WTC11 (cell line): ENCODE data around the gene RSRC1. TPM values are rescaled to one million over a fixed set of nuclear protein-coding genes. Genes with fewer than 3 reads are reported as not detected.

Experiments used
- ATAC-seq: fragments of 200-7000 bp; cut with Tn5 transposase; 2 replicates; pipeline ENCODE4 v1.10.0; 2021; ENCODE audit warnings: mild to moderate bottlenecking, moderate library complexity
- CTCF ChIA-PET: fragments of 300-600 bp; sonication (Branson Sonifier 250); formaldehyde crosslinking; loops from one replicate; lab custom pipeline; 2021; ENCODE audit warnings: antibody characterized with exemption; lab: Charles Lee
- POLR2A ChIA-PET: fragments of 350-600 bp; sonication (Branson Sonifier 250); formaldehyde crosslinking; loops from one replicate; lab custom pipeline; 2021; ENCODE audit warnings: antibody characterized with exemption; lab: Charles Lee
- DNase-seq: peaks from one replicate; pipeline ENCODE4 v3.0.0; 2021; ENCODE audit warnings: low spot score
- H3K27ac Mint-ChIP-seq: 2 replicates; pipeline ENCODE4 v1.8.0; 2021; ENCODE audit warnings: mixed read lengths
- H3K27me3 Mint-ChIP-seq: 2 replicates; pipeline ENCODE4 v1.8.0; 2021; ENCODE audit warnings: low read depth, mild to moderate bottlenecking, moderate library complexity, mixed read lengths
- H3K36me3 Mint-ChIP-seq: 2 replicates; pipeline ENCODE4 v1.8.0; 2021; ENCODE audit warnings: mixed read lengths
- H3K4me1 Mint-ChIP-seq: 2 replicates; pipeline ENCODE4 v1.8.0; 2022; ENCODE audit warnings: mixed read lengths
- H3K4me3 Mint-ChIP-seq: 2 replicates; pipeline ENCODE4 v1.8.0; 2021; ENCODE audit warnings: mild to moderate bottlenecking, moderate library complexity, mixed read lengths
- H3K9me3 Mint-ChIP-seq: 2 replicates; pipeline ENCODE4 v1.8.0; 2021; ENCODE audit warnings: mixed read lengths
- EMX1 ChIP-seq: fragments of 250-450 bp; sonication (Bioruptor Pico); IDR thresholded peaks from 2 replicates; pipeline ENCODE4 v1.8.0; 2021; ENCODE audit warnings: mild to moderate bottlenecking
- FOXK1 ChIP-seq: sonication (generic); formaldehyde crosslinking; IDR thresholded peaks from 2 replicates; pipeline ENCODE4 v1.8.0; 2022; ENCODE audit warnings: mild to moderate bottlenecking, moderate library complexity, missing genetic modification reagents
- HMGA2 ChIP-seq: fragments of 250-450 bp; sonication (Bioruptor Pico); IDR thresholded peaks from 2 replicates; pipeline ENCODE4 v1.4.0; 2021; ENCODE audit warnings: mild to moderate bottlenecking, moderate library complexity
- IRF2 ChIP-seq: sonication (generic); formaldehyde crosslinking; IDR thresholded peaks from 2 replicates; pipeline ENCODE4 v1.8.0; 2022; ENCODE audit warnings: low read depth, missing genetic modification reagents, borderline replicate concordance
- KAT7 ChIP-seq: sonication (generic); formaldehyde crosslinking; IDR thresholded peaks from 2 replicates; pipeline ENCODE4 v1.8.1; 2023; ENCODE audit warnings: missing genetic modification reagents, mild to moderate bottlenecking, borderline replicate concordance
- NFATC4 ChIP-seq: fragments of 250-450 bp; sonication (Bioruptor Pico); IDR thresholded peaks from 2 replicates; pipeline ENCODE4 v1.9.0; 2021; ENCODE audit warnings: mild to moderate bottlenecking
- NR1H2 ChIP-seq: sonication (generic); formaldehyde crosslinking; IDR thresholded peaks from 2 replicates; pipeline ENCODE4 v1.9.0; 2021; ENCODE audit warnings: mild to moderate bottlenecking, moderate library complexity, missing genetic modification reagents
- PRRX2 ChIP-seq: fragments of 250-450 bp; sonication (Bioruptor Pico); IDR thresholded peaks from 2 replicates; pipeline ENCODE4 v1.8.0; 2021; ENCODE audit warnings: mild to moderate bottlenecking
- ZNF671 ChIP-seq: fragments of 250-450 bp; sonication (Bioruptor Pico); IDR thresholded peaks from 2 replicates; pipeline ENCODE4 v1.8.0; 2021; ENCODE audit warnings: mild to moderate bottlenecking
- total RNA-seq: library from RNA; stranded (reverse); gene quantifications from 3 replicates; pipeline ENCODE4 v1.2.3, GENCODE V29; 2021
- TF ChIP-seq, protein P1 (sequence below): sonication (generic); formaldehyde crosslinking; IDR thresholded peaks from 2 replicates; pipeline ENCODE4 v1.8.0; 2022; ENCODE audit warnings: missing genetic modification reagents
- TF ChIP-seq, protein P2 (sequence below): sonication (generic); formaldehyde crosslinking; IDR thresholded peaks from 2 replicates; pipeline ENCODE4 v1.8.0; 2023; ENCODE audit warnings: mild to moderate bottlenecking, missing genetic modification reagents
- TF ChIP-seq, protein P3 (sequence below): sonication (generic); formaldehyde crosslinking; IDR thresholded peaks from 2 replicates; pipeline ENCODE4 v1.8.0; 2022; ENCODE audit warnings: mild to moderate bottlenecking, missing genetic modification reagents
- TF ChIP-seq, protein P4 (sequence below): fragments of 200-600 bp; IDR thresholded peaks from 2 replicates; pipeline ENCODE4 v1.8.0; 2022; ENCODE audit warnings: antibody characterized with exemption
- TF ChIP-seq, protein P5 (sequence below): sonication (generic); formaldehyde crosslinking; IDR thresholded peaks from 2 replicates; pipeline ENCODE4 v1.8.1; 2023; ENCODE audit warnings: mild to moderate bottlenecking, missing genetic modification reagents, borderline replicate concordance

RSRC1 gene
- total RNA-seq, 1 experiment from 2014 or later = 21.3 TPM

DNA sequence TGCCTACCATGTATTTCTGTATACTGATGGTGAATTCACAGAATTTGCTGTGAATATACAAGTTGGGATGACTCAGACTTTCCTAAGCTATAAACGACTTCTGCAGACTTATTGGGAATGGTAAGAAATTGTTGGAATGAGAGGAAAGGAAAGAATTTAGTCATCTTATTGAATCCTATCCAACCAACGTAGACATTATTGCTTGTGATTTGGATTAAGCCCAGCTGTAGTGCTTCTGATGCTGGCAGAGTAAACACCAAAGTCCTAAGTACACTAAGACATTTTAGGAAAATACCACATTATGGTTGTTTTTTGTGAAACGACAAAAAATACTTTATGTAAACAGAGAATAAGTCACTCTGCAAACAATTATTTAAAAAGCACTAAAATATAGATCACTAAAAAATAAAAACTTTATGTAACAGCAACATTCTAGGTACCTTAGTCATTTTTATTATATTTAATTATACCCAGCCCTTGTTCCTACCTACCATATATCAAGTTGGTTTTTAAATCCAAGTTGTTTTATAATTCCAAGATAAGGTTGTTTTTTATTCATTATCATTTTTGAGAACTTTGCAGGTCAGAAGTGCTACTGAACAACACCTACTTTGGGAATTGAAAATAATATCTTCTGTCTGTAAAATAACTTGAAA, 361.9 kb downstream of the RSRC1 start (continued):
- TF ChIP-seq, protein P1, sequence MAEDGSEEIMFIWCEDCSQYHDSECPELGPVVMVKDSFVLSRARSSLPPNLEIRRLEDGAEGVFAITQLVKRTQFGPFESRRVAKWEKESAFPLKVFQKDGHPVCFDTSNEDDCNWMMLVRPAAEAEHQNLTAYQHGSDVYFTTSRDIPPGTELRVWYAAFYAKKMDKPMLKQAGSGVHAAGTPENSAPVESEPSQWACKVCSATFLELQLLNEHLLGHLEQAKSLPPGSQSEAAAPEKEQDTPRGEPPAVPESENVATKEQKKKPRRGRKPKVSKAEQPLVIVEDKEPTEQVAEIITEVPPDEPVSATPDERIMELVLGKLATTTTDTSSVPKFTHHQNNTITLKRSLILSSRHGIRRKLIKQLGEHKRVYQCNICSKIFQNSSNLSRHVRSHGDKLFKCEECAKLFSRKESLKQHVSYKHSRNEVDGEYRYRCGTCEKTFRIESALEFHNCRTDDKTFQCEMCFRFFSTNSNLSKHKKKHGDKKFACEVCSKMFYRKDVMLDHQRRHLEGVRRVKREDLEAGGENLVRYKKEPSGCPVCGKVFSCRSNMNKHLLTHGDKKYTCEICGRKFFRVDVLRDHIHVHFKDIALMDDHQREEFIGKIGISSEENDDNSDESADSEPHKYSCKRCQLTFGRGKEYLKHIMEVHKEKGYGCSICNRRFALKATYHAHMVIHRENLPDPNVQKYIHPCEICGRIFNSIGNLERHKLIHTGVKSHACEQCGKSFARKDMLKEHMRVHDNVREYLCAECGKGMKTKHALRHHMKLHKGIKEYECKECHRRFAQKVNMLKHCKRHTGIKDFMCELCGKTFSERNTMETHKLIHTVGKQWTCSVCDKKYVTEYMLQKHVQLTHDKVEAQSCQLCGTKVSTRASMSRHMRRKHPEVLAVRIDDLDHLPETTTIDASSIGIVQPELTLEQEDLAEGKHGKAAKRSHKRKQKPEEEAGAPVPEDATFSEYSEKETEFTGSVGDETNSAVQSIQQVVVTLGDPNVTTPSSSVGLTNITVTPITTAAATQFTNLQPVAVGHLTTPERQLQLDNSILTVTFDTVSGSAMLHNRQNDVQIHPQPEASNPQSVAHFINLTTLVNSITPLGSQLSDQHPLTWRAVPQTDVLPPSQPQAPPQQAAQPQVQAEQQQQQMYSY (CRISPR knock-in tag) = no peak
- TF ChIP-seq IRF2 (CRISPR knock-in tag) (no peak), KAT7 (no peak), NFATC4 (CRISPR knock-in tag) (no peak), ZNF671 (CRISPR knock-in tag) (no peak), NR1H2 (CRISPR knock-in tag) (no peak), FOXK1 (CRISPR knock-in tag) (no peak), PRRX2 (CRISPR knock-in tag) (no peak)
- TF ChIP-seq, protein P2, sequence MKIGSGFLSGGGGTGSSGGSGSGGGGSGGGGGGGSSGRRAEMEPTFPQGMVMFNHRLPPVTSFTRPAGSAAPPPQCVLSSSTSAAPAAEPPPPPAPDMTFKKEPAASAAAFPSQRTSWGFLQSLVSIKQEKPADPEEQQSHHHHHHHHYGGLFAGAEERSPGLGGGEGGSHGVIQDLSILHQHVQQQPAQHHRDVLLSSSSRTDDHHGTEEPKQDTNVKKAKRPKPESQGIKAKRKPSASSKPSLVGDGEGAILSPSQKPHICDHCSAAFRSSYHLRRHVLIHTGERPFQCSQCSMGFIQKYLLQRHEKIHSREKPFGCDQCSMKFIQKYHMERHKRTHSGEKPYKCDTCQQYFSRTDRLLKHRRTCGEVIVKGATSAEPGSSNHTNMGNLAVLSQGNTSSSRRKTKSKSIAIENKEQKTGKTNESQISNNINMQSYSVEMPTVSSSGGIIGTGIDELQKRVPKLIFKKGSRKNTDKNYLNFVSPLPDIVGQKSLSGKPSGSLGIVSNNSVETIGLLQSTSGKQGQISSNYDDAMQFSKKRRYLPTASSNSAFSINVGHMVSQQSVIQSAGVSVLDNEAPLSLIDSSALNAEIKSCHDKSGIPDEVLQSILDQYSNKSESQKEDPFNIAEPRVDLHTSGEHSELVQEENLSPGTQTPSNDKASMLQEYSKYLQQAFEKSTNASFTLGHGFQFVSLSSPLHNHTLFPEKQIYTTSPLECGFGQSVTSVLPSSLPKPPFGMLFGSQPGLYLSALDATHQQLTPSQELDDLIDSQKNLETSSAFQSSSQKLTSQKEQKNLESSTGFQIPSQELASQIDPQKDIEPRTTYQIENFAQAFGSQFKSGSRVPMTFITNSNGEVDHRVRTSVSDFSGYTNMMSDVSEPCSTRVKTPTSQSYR (CRISPR knock-in tag) = no peak
- TF ChIP-seq, protein P3, sequence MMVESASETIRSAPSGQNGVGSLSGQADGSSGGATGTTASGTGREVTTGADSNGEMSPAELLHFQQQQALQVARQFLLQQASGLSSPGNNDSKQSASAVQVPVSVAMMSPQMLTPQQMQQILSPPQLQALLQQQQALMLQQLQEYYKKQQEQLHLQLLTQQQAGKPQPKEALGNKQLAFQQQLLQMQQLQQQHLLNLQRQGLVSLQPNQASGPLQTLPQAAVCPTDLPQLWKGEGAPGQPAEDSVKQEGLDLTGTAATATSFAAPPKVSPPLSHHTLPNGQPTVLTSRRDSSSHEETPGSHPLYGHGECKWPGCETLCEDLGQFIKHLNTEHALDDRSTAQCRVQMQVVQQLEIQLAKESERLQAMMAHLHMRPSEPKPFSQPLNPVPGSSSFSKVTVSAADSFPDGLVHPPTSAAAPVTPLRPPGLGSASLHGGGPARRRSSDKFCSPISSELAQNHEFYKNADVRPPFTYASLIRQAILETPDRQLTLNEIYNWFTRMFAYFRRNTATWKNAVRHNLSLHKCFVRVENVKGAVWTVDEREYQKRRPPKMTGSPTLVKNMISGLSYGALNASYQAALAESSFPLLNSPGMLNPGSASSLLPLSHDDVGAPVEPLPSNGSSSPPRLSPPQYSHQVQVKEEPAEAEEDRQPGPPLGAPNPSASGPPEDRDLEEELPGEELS (CRISPR knock-in tag) = no peak
- TF ChIP-seq, protein P4, sequence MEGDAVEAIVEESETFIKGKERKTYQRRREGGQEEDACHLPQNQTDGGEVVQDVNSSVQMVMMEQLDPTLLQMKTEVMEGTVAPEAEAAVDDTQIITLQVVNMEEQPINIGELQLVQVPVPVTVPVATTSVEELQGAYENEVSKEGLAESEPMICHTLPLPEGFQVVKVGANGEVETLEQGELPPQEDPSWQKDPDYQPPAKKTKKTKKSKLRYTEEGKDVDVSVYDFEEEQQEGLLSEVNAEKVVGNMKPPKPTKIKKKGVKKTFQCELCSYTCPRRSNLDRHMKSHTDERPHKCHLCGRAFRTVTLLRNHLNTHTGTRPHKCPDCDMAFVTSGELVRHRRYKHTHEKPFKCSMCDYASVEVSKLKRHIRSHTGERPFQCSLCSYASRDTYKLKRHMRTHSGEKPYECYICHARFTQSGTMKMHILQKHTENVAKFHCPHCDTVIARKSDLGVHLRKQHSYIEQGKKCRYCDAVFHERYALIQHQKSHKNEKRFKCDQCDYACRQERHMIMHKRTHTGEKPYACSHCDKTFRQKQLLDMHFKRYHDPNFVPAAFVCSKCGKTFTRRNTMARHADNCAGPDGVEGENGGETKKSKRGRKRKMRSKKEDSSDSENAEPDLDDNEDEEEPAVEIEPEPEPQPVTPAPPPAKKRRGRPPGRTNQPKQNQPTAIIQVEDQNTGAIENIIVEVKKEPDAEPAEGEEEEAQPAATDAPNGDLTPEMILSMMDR = no peak
- TF ChIP-seq, protein P5, sequence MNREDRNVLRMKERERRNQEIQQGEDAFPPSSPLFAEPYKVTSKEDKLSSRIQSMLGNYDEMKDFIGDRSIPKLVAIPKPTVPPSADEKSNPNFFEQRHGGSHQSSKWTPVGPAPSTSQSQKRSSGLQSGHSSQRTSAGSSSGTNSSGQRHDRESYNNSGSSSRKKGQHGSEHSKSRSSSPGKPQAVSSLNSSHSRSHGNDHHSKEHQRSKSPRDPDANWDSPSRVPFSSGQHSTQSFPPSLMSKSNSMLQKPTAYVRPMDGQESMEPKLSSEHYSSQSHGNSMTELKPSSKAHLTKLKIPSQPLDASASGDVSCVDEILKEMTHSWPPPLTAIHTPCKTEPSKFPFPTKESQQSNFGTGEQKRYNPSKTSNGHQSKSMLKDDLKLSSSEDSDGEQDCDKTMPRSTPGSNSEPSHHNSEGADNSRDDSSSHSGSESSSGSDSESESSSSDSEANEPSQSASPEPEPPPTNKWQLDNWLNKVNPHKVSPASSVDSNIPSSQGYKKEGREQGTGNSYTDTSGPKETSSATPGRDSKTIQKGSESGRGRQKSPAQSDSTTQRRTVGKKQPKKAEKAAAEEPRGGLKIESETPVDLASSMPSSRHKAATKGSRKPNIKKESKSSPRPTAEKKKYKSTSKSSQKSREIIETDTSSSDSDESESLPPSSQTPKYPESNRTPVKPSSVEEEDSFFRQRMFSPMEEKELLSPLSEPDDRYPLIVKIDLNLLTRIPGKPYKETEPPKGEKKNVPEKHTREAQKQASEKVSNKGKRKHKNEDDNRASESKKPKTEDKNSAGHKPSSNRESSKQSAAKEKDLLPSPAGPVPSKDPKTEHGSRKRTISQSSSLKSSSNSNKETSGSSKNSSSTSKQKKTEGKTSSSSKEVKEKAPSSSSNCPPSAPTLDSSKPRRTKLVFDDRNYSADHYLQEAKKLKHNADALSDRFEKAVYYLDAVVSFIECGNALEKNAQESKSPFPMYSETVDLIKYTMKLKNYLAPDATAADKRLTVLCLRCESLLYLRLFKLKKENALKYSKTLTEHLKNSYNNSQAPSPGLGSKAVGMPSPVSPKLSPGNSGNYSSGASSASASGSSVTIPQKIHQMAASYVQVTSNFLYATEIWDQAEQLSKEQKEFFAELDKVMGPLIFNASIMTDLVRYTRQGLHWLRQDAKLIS = no peak

DNA sequence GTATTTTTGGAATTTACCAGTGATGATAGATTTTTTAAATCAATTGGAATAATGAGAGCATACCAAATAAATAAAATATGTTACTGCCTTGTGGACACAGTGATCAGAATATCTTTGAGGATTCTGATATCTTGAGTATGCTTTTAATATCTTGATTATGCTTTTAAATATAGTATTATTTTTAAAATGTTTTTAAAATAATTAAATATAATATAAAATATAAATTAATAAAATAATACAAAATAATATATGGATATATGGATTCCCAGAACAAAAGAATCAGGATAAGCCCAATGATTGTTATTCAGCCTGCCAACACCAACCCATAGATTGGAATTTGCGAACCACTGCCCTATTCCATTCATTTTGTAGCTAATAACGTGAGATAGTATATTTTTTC, 369.2 kb downstream of the RSRC1 start:
- no peak for TF ChIP-seq EMX1 (CRISPR knock-in tag)
- peak; percentile 95 for TF ChIP-seq HMGA2 (CRISPR knock-in tag)
- DNase-seq (no peak), ATAC-seq (no peak)
- Mint-ChIP-seq H3K4me1 (peaks cover 23% of the 10 kb centered on the region), H3K4me3 (no peak overlapping the region), H3K27ac (no peak overlapping the region), H3K36me3 (no peaks in the 10 kb centered on the region), H3K9me3 (no peaks in the 10 kb centered on the region), H3K27me3 (no peaks in the 10 kb centered on the region)
- POLR2A ChIA-PET = no interaction called here
- CTCF ChIA-PET = no interaction called here
